K562 (cell line): ENCODE results near the gene ARL16. TPM values are rescaled to one million over a fixed set of nuclear protein-coding genes. Genes with fewer than 3 reads are reported as not detected.

Source experiments
- FOXM1 ChIP-seq, 2 experiments: fragments of 450-650 bp in 1 of 2; sonication (generic) in 1 of 2; formaldehyde crosslinking in 1 of 2; IDR thresholded peaks; 2 replicates each; pipeline versions ENCODE4 v1.6.1 to v1.9.0; 2017 to 2022; ENCODE audit warnings: low read depth in 2 of 2, mild to moderate bottlenecking in 2 of 2, missing genetic modification reagents in 1 of 2, moderate library complexity in 1 of 2
- HDAC3 ChIP-seq: fragments of 450-650 bp; IDR thresholded peaks from 2 replicates; pipeline ENCODE4 v1.6.1; 2018; ENCODE audit warnings: borderline replicate concordance, mild to moderate bottlenecking, moderate library complexity; ENCODE audit not compliant: partially characterized antibody
- HMGXB4 ChIP-seq: sonication (generic); formaldehyde crosslinking; IDR thresholded peaks from 2 replicates; pipeline ENCODE4 v1.8.1; 2023; ENCODE audit warnings: mild to moderate bottlenecking, missing genetic modification reagents
- IFI16 ChIP-seq: fragments of 250-450 bp; sonication (Bioruptor Pico); IDR thresholded peaks from 2 replicates; pipeline ENCODE4 v2.1.2; 2022; ENCODE audit warnings: mild to moderate bottlenecking, inconsistent platforms
- KAT2B ChIP-seq: IDR thresholded peaks from one replicate; pipeline ENCODE4 v1.6.1; 2012; ENCODE audit warnings: low read depth, mild to moderate bottlenecking, control low read depth, inconsistent platforms, low read length, moderate library complexity
- LCOR ChIP-seq: sonication (generic); formaldehyde crosslinking; IDR thresholded peaks from 2 replicates; pipeline ENCODE4 v1.8.0; 2022; ENCODE audit warnings: mild to moderate bottlenecking, missing genetic modification reagents
- NCOA6 ChIP-seq: fragments of 450-650 bp; IDR thresholded peaks from 2 replicates; pipeline ENCODE4 v1.6.1; 2017; ENCODE audit warnings: mild to moderate bottlenecking
- POU5F1 ChIP-seq: fragments of 150-350 bp; IDR thresholded peaks from 2 replicates; pipeline ENCODE4 v1.6.1; 2014; ENCODE audit warnings: borderline replicate concordance, low read length, low read depth, mild to moderate bottlenecking; ENCODE audit not compliant: partially characterized antibody
- PURB ChIP-seq: sonication (generic); formaldehyde crosslinking; IDR thresholded peaks from 2 replicates; pipeline ENCODE4 v1.9.0; 2021; ENCODE audit warnings: low read depth, mild to moderate bottlenecking, missing genetic modification reagents
- RBM39 ChIP-seq: fragments of 200-400 bp; formaldehyde crosslinking; optimal IDR thresholded peaks from 2 replicates; pipeline ENCODE3; 2018; ENCODE audit warnings: low read depth, low read length
- RREB1 ChIP-seq: fragments of 250-450 bp; sonication (Bioruptor Pico); IDR thresholded peaks from 2 replicates; pipeline ENCODE4 v1.4.0; 2020
- SNIP1 ChIP-seq: fragments of 450-650 bp; IDR thresholded peaks from 2 replicates; pipeline ENCODE4 v1.7.1; 2017; ENCODE audit warnings: low read depth, mild to moderate bottlenecking
- SRF ChIP-seq, 2 experiments: fragments of 250-450, 450-650 bp in 1 of 2; sonication (Bioruptor Pico) in 1 of 2; sonication (generic) in 1 of 2; formaldehyde crosslinking; IDR thresholded peaks; 2 replicates each; pipeline versions ENCODE4 v1.5.0 to v1.5.1; 2020 to 2022; ENCODE audit warnings: mild to moderate bottlenecking in 1 of 2, missing genetic modification reagents in 1 of 2
- SRSF7 ChIP-seq: fragments of 200-400 bp; formaldehyde crosslinking; optimal IDR thresholded peaks from 2 replicates; pipeline ENCODE3; 2017; ENCODE audit warnings: mild to moderate bottlenecking, low read depth, low read length
- THAP12 ChIP-seq: fragments of 250-450 bp; sonication (Bioruptor Pico); IDR thresholded peaks from 2 replicates; pipeline ENCODE4 v1.9.0; 2021; ENCODE audit warnings: mild to moderate bottlenecking, inconsistent platforms
- ZNF766 ChIP-seq: fragments of 200-800 bp; sonication (Bioruptor generic); conservative IDR thresholded peaks from 2 replicates; pipeline ENCODE4 v1.6.1; 2016; ENCODE audit warnings: missing genetic modification characterization, missing compliant biosample characterization
- ZSCAN32 ChIP-seq: fragments of 450-650 bp; formaldehyde crosslinking; IDR thresholded peaks from 2 replicates; pipeline ENCODE4 v1.4.0; 2020; ENCODE audit warnings: mild to moderate bottlenecking, moderate library complexity
- polyA plus RNA-seq, 8 experiments: library from polyadenylated mRNA; depleted of rRNA in 4 of 8; stranded (reverse) in 5 of 8; unstranded in 3 of 8; fragments of >200 nt; fragmentation: Nextera tagmentation in 2 of 8; fragmentation: Illumina TruSeq in 1 of 8; extraction: Ambion mirVana in 2 of 8; extraction: Trizol in 1 of 8; gene quantifications; 2 replicates each; pipeline versions ENCODE4 v1.2.1 to v1.2.3, GENCODE V29; 2011 to 2014; ENCODE audit warnings: inconsistent platforms in 1 of 8, missing spikeins in 1 of 8
- total RNA-seq, 7 experiments: library from RNA; depleted of rRNA in 6 of 7; stranded (reverse); fragments of >200 nt in 6 of 7; fragmentation: Illumina TruSeq in 2 of 7; extraction: Trizol in 2 of 7; gene quantifications; 2 replicates each; pipeline versions ENCODE4 v1.2.1 to v1.2.3, GENCODE V29; 2011 to 2021; ENCODE audit warnings: low replicate concordance in 1 of 7

ARL16 gene
- total and polyA plus RNA-seq, 9 of the 15 experiments (the other 6 are each of a cell fraction or from before 2014, with no cell fraction given) = 5.4 to 32.4 (median 22.6) TPM

- TF ChIP-seq THAP12 (no peak), RBM39 (no peak), FOXM1 (IDR thresholded peaks at IDR 0.05; ENCODE audit: low read depth) (no peak), FOXM1 (CRISPR knock-in tag; IDR thresholded peaks at IDR 0.05; ENCODE audit: low read depth) (no peak), LCOR (CRISPR knock-in tag) (no peak), SRSF7 (no peak), PURB (CRISPR knock-in tag) (no peak), SRF (CRISPR knock-in tag; IDR thresholded peaks at IDR 0.05) (peak in 1 of 2 experiments; percentile 77; a peak in 2 of 4 replicates), NCOA6 (no peak), RREB1 (CRISPR knock-in tag) (no peak), ZSCAN32 (no peak), KAT2B (no peak), POU5F1 (no peak), ZNF766 (CRISPR knock-in tag) (peak; percentile 91), HMGXB4 (CRISPR knock-in tag) (no peak), SNIP1 (no peak), HDAC3 (no peak), IFI16 (CRISPR knock-in tag) (no peak)
These were observed 18.1 kb downstream of the ARL16 start (continued) for GRCh38 chr17:81665205-81666091.
